ENCODE measurements around the gene POM121L12. TPM values are rescaled to one million over a fixed set of nuclear protein-coding genes. Genes with fewer than 3 reads are reported as not detected.

The POM121L12 gene
- total RNA-seq, 3 donors from 2014 or later (not counting 1 experiment from before 2014, with no cell fraction given), result not detected

GRCh38 chr7:53022893-53023292 is 12.5 kb upstream of the POM121L12 start:
- 84% methylated on average over 5 of the region's 5 CpGs for WGBS (ENCODE audit: insufficient coverage)

DNA sequence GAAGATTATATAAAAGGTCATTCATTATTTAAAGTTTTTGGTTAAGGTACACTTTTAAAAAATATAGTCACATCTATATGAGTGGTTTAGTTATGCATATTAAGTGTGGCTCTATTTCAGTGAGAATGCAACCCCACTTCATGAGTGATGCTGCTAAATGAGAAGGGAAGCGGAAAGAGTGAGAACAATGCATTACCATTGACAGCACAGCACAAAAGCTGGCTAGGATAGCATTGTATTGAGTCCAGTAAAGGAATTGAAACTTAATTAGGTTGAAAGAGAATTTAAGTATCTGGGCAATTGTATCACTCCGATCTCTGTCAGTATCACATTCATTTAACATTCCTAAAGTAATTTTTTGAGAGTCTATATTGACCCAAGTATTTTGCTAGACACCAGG is 13.2 kb downstream of the POM121L12 start:
- WGBS (ENCODE audit: insufficient coverage), result 94% methylated on average over 1 of the region's 2 CpGs
- intact Hi-C loops (cut with micrococcal nuclease), result no loop called here
- Mint-ChIP-seq H3K4me1 (no peaks in the 10 kb centered on the region), H3K4me3 (no peak overlapping the region), H3K27ac (no peak overlapping the region), H3K9me3 (peaks cover 11 to 28% of the 10 kb centered on the region in 2 donors), H3K36me3 (peaks cover 6% of the 10 kb centered on the region), H3K27me3 (ENCODE audit: low read depth in 2 of 2) (no peaks in the 10 kb centered on the region)
- Histone ChIP-seq H3K36me3 (ENCODE audit: control insufficient read depth, insufficient read depth, low read length) (no peaks in the 10 kb centered on the region), H3K9me3 (ENCODE audit: control insufficient read depth, insufficient read depth, low read length) (peaks cover 2% of the 10 kb centered on the region), H3K27ac (ENCODE audit: low read length) (no peak overlapping the region), H3K27me3 (ENCODE audit: control insufficient read depth, insufficient read depth, low read length) (no peaks in the 10 kb centered on the region), H3K4me3 (ENCODE audit: low read length) (no peak overlapping the region), H3K4me1 (ENCODE audit: control insufficient read depth, insufficient read depth, low read length) (no peaks in the 10 kb centered on the region)
- TF ChIP-seq, protein P1, sequence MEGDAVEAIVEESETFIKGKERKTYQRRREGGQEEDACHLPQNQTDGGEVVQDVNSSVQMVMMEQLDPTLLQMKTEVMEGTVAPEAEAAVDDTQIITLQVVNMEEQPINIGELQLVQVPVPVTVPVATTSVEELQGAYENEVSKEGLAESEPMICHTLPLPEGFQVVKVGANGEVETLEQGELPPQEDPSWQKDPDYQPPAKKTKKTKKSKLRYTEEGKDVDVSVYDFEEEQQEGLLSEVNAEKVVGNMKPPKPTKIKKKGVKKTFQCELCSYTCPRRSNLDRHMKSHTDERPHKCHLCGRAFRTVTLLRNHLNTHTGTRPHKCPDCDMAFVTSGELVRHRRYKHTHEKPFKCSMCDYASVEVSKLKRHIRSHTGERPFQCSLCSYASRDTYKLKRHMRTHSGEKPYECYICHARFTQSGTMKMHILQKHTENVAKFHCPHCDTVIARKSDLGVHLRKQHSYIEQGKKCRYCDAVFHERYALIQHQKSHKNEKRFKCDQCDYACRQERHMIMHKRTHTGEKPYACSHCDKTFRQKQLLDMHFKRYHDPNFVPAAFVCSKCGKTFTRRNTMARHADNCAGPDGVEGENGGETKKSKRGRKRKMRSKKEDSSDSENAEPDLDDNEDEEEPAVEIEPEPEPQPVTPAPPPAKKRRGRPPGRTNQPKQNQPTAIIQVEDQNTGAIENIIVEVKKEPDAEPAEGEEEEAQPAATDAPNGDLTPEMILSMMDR (IDR thresholded peaks at IDR 0.05), result no peak
- ATAC-seq, result no peak
- DNase-seq, result no peak

More at GRCh38 chr7:53022893-53023292, 12.5 kb upstream of the POM121L12 start:
- Histone ChIP-seq H3K27ac (ENCODE audit: low read length) (no peak overlapping the region), H3K9me3 (ENCODE audit: control insufficient read depth, insufficient read depth, low read length) (peaks cover 5% of the 10 kb centered on the region), H3K4me3 (ENCODE audit: low read length) (no peak overlapping the region), H3K27me3 (ENCODE audit: control insufficient read depth, insufficient read depth, low read length) (no peaks in the 10 kb centered on the region), H3K4me1 (ENCODE audit: control insufficient read depth, insufficient read depth, low read length) (no peaks in the 10 kb centered on the region), H3K36me3 (ENCODE audit: control insufficient read depth, insufficient read depth, low read length) (no peaks in the 10 kb centered on the region)
- DNase-seq (no peak), ATAC-seq (no peak)
- TF ChIP-seq, protein P1 (IDR thresholded peaks at IDR 0.05), result no peak
- H3K4me3 Mint-ChIP-seq, result no peak overlapping the region
- no peak overlapping the region for H3K27ac Mint-ChIP-seq
- H3K4me1 Mint-ChIP-seq, result no peaks in the 10 kb centered on the region
- peaks cover 8% of the 10 kb centered on the region for H3K36me3 Mint-ChIP-seq
- peaks cover 5 to 14% of the 10 kb centered on the region in 2 donors for H3K9me3 Mint-ChIP-seq
- intact Hi-C loops (cut with micrococcal nuclease), result no loop called here
- H3K27me3 Mint-ChIP-seq (ENCODE audit: low read depth in 2 of 2), result no peaks in the 10 kb centered on the region

GRCh38 chr7:53050433-53050832 is 15.0 kb downstream of the POM121L12 start:
- TF ChIP-seq, protein P1 (IDR thresholded peaks at IDR 0.05), result no peak
- H3K4me3 ChIP-seq (ENCODE audit: low read length), result no peak overlapping the region
- peaks cover 5% of the 10 kb centered on the region for H3K9me3 ChIP-seq (ENCODE audit: control insufficient read depth, insufficient read depth, low read length)
- Mint-ChIP-seq H3K36me3 (peaks cover 6% of the 10 kb centered on the region), H3K4me3 (no peak overlapping the region), H3K27me3 (ENCODE audit: low read depth in 2 of 2) (no peaks in the 10 kb centered on the region), H3K27ac (no peak overlapping the region), H3K9me3 (peaks cover 12 to 29% of the 10 kb centered on the region in 2 donors), H3K4me1 (no peaks in the 10 kb centered on the region)
- H3K36me3 ChIP-seq (ENCODE audit: control insufficient read depth, insufficient read depth, low read length), result no peaks in the 10 kb centered on the region
- no peaks in the 10 kb centered on the region for H3K27me3 ChIP-seq (ENCODE audit: control insufficient read depth, insufficient read depth, low read length)
- DNase-seq (no peak), ATAC-seq (no peak)
- no peak overlapping the region for H3K27ac ChIP-seq (ENCODE audit: low read length)
- H3K4me1 ChIP-seq (ENCODE audit: control insufficient read depth, insufficient read depth, low read length), result no peaks in the 10 kb centered on the region
- intact Hi-C loops (cut with micrococcal nuclease), result no loop called here
- 74% methylated on average over 1 of the region's 2 CpGs for WGBS (ENCODE audit: insufficient coverage)

- peaks cover 24 to 29% of the 10 kb centered on the region in 2 donors for H3K9me3 Mint-ChIP-seq
- Histone ChIP-seq H3K27ac (ENCODE audit: low read length) (no peak overlapping the region), H3K4me3 (ENCODE audit: low read length) (no peak overlapping the region), H3K4me1 (ENCODE audit: control insufficient read depth, insufficient read depth, low read length) (no peaks in the 10 kb centered on the region), H3K9me3 (ENCODE audit: control insufficient read depth, insufficient read depth, low read length) (peaks cover 9% of the 10 kb centered on the region), H3K36me3 (ENCODE audit: control insufficient read depth, insufficient read depth, low read length) (no peaks in the 10 kb centered on the region), H3K27me3 (ENCODE audit: control insufficient read depth, insufficient read depth, low read length) (no peaks in the 10 kb centered on the region)
- H3K27me3 Mint-ChIP-seq (ENCODE audit: low read depth in 2 of 2), result no peaks in the 10 kb centered on the region
- no peaks in the 10 kb centered on the region for H3K4me1 Mint-ChIP-seq
- no peak overlapping the region for H3K4me3 Mint-ChIP-seq
- intact Hi-C loops (cut with micrococcal nuclease), result no loop called here
- DNase-seq (no peak), ATAC-seq (no peak)
- WGBS (ENCODE audit: insufficient coverage), result 18% methylated on average over 2 of the region's 2 CpGs
- TF ChIP-seq, protein P1 (IDR thresholded peaks at IDR 0.05), result no peak
- no peak overlapping the region for H3K27ac Mint-ChIP-seq
- H3K36me3 Mint-ChIP-seq, result peaks cover 29% of the 10 kb centered on the region
Observed at GRCh38 chr7:53059591-53059990, 24.2 kb downstream of the POM121L12 start.
